GM23248 (cell line): ENCODE data around the gene CSHL1. TPM values are rescaled to one million over a fixed set of nuclear protein-coding genes. Genes with fewer than 3 reads are reported as not detected.

Experiments
- DNase-seq: peaks from one replicate; pipeline ENCODE4 v3.0.0-alpha.2; 2015
- H2AFZ ChIP-seq: fragments of 200-600 bp; sonication (generic); 2 replicates; pipeline ENCODE4 v1.6.1; 2016; ENCODE audit warnings: antibody characterized with exemption
- H3F3A ChIP-seq: fragments of 200-600 bp; sonication (generic); 2 replicates; pipeline ENCODE4 v1.6.1; 2016; ENCODE audit warnings: mild to moderate bottlenecking, antibody characterized with exemption, mixed run types; ENCODE audit not compliant: insufficient read depth
- H3K27ac ChIP-seq: fragments of 200-600 bp; sonication (generic); 2 replicates; pipeline ENCODE4 v1.5.1; 2016; ENCODE audit warnings: mild to moderate bottlenecking
- H3K27me3 ChIP-seq: fragments of 200-600 bp; sonication (generic); replicated peaks from 2 replicates; pipeline ENCODE4 v1.6.1; 2016; ENCODE audit warnings: mild to moderate bottlenecking; ENCODE audit not compliant: insufficient read depth
- H3K36me3 ChIP-seq: fragments of 200-600 bp; sonication (generic); 2 replicates; pipeline ENCODE4 v1.6.1; 2016; ENCODE audit warnings: low read depth, mild to moderate bottlenecking
- H3K4me1 ChIP-seq: fragments of 200-600 bp; sonication (generic); 2 replicates; pipeline ENCODE4 v1.6.1; 2016; ENCODE audit warnings: mild to moderate bottlenecking; ENCODE audit not compliant: insufficient read depth
- H3K4me2 ChIP-seq: fragments of 200-600 bp; sonication (generic); one replicate; pipeline ENCODE4 v1.6.1; 2016; ENCODE audit warnings: mild to moderate bottlenecking; ENCODE audit not compliant: unreplicated experiment
- H3K4me3 ChIP-seq: fragments of 200-600 bp; sonication (generic); 2 replicates; pipeline ENCODE4 v1.5.1; 2016; ENCODE audit warnings: mild to moderate bottlenecking
- H3K79me2 ChIP-seq: fragments of 200-600 bp; sonication (generic); 2 replicates; pipeline ENCODE4 v1.6.1; 2016; ENCODE audit warnings: mild to moderate bottlenecking; ENCODE audit not compliant: insufficient read depth
- H3K9ac ChIP-seq: fragments of 200-600 bp; sonication (generic); 2 replicates; pipeline ENCODE4 v1.6.1; 2016; ENCODE audit warnings: mild to moderate bottlenecking
- H3K9me2 ChIP-seq: fragments of 200-600 bp; sonication (generic); 2 replicates; pipeline ENCODE4 v1.6.1; 2016; ENCODE audit warnings: mixed run types, mild to moderate bottlenecking, moderate library complexity; ENCODE audit not compliant: insufficient read depth
- H3K9me3 ChIP-seq: fragments of 200-600 bp; sonication (generic); one replicate; pipeline ENCODE4 v1.6.1; 2017; ENCODE audit warnings: low read depth
- H4K20me1 ChIP-seq: fragments of 200-600 bp; sonication (generic); 2 replicates; pipeline ENCODE4 v1.6.0; 2016; ENCODE audit not compliant: insufficient read depth
- EZH2 ChIP-seq: fragments of 200-600 bp; sonication (generic); IDR thresholded peaks from 2 replicates; pipeline ENCODE4 v1.6.1; 2018; ENCODE audit warnings: antibody characterized with exemption, mild to moderate bottlenecking; ENCODE audit not compliant: insufficient read depth, poor library complexity, severe bottlenecking
- EZH2phosphoT487 ChIP-seq: fragments of 200-600 bp; sonication (generic); IDR thresholded peaks from 2 replicates; pipeline ENCODE4 v1.6.1; 2018; ENCODE audit warnings: antibody characterized with exemption, moderate library complexity, mild to moderate bottlenecking, low read depth; ENCODE audit not compliant: insufficient read depth
- WGBS, 2 experiments: methylation state at CpG; one replicate each; pipeline ENCODE4 v1.1.6; 2015 to 2017; ENCODE audit warnings: low lambda C conversion rate in 2 of 2, low coverage in 1 of 2; ENCODE audit errors: missing lambda C conversion rate in 2 of 2; 5-methylcytosine and 5-hydroxymethylcytosine counted together
- in situ Hi-C: fragments of 300-500 bp; cut with MboI; formaldehyde crosslinking; loops from 2 replicates; pipeline ENCODE4 v1.15.0; 2020
- polyA plus RNA-seq: library from polyadenylated mRNA; unstranded; fragments of >200 nt; fragmentation: Nextera tagmentation; extraction: Ambion mirVana; gene quantifications from 2 replicates; pipeline ENCODE4 v1.2.1, GENCODE V29; 2016
- total RNA-seq: library from RNA; depleted of rRNA; stranded (reverse); fragments of >200 nt; shearing (Covaris generic); gene quantifications from 2 replicates; pipeline ENCODE4 v1.2.3, GENCODE V29; 2014

The CSHL1 gene
- total and polyA plus RNA-seq, 2 experiments from 2014 or later, result not detected

- Histone ChIP-seq H3K79me2 (no peaks in the 10 kb centered on the region), H3K4me3 (no peak overlapping the region), H4K20me1 (no peaks in the 10 kb centered on the region), H3K4me1 (no peaks in the 10 kb centered on the region), H3F3A (no peaks in the 10 kb centered on the region), H3K9me3 (no peaks in the 10 kb centered on the region), H3K9me2 (no peaks in the 10 kb centered on the region), H3K4me2 (no peak overlapping the region), H3K36me3 (no peaks in the 10 kb centered on the region), H3K27me3 (no peaks in the 10 kb centered on the region), H3K9ac (no peak overlapping the region), H3K27ac (no peak overlapping the region), H2AFZ (no peak overlapping the region)
- no peak for DNase-seq
- TF ChIP-seq EZH2phosphoT487, result no peak
- TF ChIP-seq EZH2, result no peak
- in situ Hi-C loops, result no loop called here
- 83 to 86% methylated on average over 19 to 23 of the region's 23 CpGs for WGBS, 2 experiments
These were observed 30.7 kb upstream of the CSHL1 start for GRCh38 chr17:63941751-63942150.

- Histone ChIP-seq H3K4me1 (no peaks in the 10 kb centered on the region), H2AFZ (no peak overlapping the region), H3K9me3 (no peaks in the 10 kb centered on the region), H3K4me2 (no peak overlapping the region), H3K9me2 (no peaks in the 10 kb centered on the region), H3K36me3 (no peaks in the 10 kb centered on the region), H3K4me3 (no peak overlapping the region), H4K20me1 (no peaks in the 10 kb centered on the region), H3F3A (no peaks in the 10 kb centered on the region), H3K27ac (no peak overlapping the region), H3K79me2 (no peaks in the 10 kb centered on the region), H3K27me3 (peaks cover 2% of the 10 kb centered on the region), H3K9ac (no peak overlapping the region)
- DNase-seq, result no peak
- in situ Hi-C loops, result no loop called here
- TF ChIP-seq EZH2phosphoT487, result no peak
- WGBS, 2 experiments, result 79 to 82% methylated on average over 12 of the region's 12 CpGs
These were observed 30.1 kb upstream of the CSHL1 start for GRCh38 chr17:63941162-63941561.

DNA sequence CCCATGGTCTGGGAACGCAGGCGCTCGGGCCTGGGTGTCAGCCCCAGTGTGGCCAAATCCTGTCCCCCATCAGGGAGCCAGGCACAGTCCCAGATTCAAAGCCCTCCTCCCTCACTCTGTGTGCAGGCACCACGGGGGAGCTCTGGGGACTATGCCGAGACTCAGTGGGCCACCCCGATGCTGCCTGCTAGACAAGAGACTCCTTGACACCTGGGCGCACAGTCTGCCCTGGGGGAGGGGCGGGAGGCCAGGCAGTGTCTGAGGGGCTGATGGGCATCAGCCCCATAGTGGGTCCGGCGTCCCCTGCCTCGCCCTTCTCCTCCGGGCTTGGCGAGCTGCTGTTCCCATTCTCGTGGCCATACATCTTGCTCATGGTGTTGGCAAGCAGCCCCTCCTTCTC, 29.5 kb upstream of the CSHL1 start:
- peaks cover 8% of the 10 kb centered on the region for H3K27me3 ChIP-seq
- DNase-seq, result no peak
- H3K4me1 ChIP-seq, result no peaks in the 10 kb centered on the region
- no peaks in the 10 kb centered on the region for H3K9me2 ChIP-seq
- no peaks in the 10 kb centered on the region for H3F3A ChIP-seq
- H3K4me3 ChIP-seq, result no peak overlapping the region
- no peaks in the 10 kb centered on the region for H3K9me3 ChIP-seq
- no peaks in the 10 kb centered on the region for H3K36me3 ChIP-seq
- WGBS, 2 experiments, result 73 to 82% methylated on average over 13 to 14 of the region's 14 CpGs
- in situ Hi-C loops, result no loop called here
- H4K20me1 ChIP-seq, result no peaks in the 10 kb centered on the region
- no peaks in the 10 kb centered on the region for H3K79me2 ChIP-seq
- H3K27ac ChIP-seq, result no peak overlapping the region
- no peak overlapping the region for H3K9ac ChIP-seq
- TF ChIP-seq EZH2, result no peak
- H2AFZ ChIP-seq, result no peak overlapping the region
- H3K4me2 ChIP-seq, result no peak overlapping the region

DNA sequence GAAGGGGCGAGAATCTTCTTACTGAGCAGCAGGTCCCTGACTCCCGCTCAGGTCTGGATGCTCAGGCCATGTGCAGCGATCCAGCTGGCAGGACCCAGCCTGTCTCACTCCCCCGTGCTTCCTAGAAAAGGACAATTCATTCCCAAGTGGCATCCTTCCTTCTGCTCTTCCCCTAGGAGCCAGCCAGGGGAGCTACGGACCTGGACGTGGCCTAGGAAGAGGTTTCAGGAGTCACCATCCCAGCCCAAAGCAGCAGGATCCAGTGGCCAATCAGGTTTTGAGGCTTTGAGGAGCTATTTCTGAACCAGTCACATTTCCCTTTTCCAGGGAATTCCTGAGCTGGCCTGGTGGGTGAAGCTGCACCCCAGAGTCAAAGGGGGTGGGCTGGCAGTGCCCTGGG, 28.8 kb upstream of the CSHL1 start:
- Histone ChIP-seq H3K4me2 (no peak overlapping the region), H4K20me1 (no peaks in the 10 kb centered on the region), H3K36me3 (no peaks in the 10 kb centered on the region), H3K4me3 (no peak overlapping the region), H3K79me2 (no peaks in the 10 kb centered on the region), H3K9ac (no peak overlapping the region), H3F3A (no peaks in the 10 kb centered on the region), H3K27me3 (peaks cover 8% of the 10 kb centered on the region), H2AFZ (no peak overlapping the region), H3K9me2 (no peaks in the 10 kb centered on the region), H3K4me1 (no peaks in the 10 kb centered on the region), H3K9me3 (no peaks in the 10 kb centered on the region), H3K27ac (no peak overlapping the region)
- in situ Hi-C loops, result no loop called here
- 43 to 61% methylated on average over 6 of the region's 6 CpGs for WGBS, 2 experiments
- DNase-seq, result no peak
- TF ChIP-seq EZH2phosphoT487, result no peak
- TF ChIP-seq EZH2, result no peak

DNA sequence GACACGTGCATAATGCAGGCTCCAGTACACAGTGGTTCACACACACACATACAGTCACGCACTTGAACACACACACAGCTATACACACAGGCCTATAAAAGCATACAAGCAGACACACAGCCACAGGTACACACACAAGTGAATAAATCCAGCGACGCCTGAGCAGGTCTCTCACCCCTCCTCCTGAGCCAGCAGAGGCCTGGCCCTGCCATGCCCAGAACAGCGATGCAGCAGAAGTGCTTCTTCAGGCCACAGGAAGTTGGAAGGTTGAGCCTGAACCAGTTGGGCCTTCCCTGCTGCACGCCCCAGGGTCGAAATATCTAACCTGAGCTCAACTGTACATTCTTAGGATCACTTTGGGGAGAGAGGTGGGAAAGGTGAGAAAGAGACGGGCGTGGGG, 28.3 kb upstream of the CSHL1 start:
- Histone ChIP-seq H3K9me2 (no peaks in the 10 kb centered on the region), H3K4me1 (no peaks in the 10 kb centered on the region), H2AFZ (no peak overlapping the region), H3K4me2 (no peak overlapping the region), H3K9me3 (no peaks in the 10 kb centered on the region), H3K9ac (no peak overlapping the region), H3F3A (no peaks in the 10 kb centered on the region), H3K27me3 (peaks cover 8% of the 10 kb centered on the region), H4K20me1 (no peaks in the 10 kb centered on the region), H3K4me3 (no peak overlapping the region), H3K36me3 (no peaks in the 10 kb centered on the region), H3K79me2 (no peaks in the 10 kb centered on the region), H3K27ac (no peak overlapping the region)
- TF ChIP-seq EZH2phosphoT487, result no peak
- no peak for TF ChIP-seq EZH2
- DNase-seq, result no peak
- 79 to 85% methylated on average over 9 of the region's 9 CpGs for WGBS, 2 experiments
- in situ Hi-C loops, result no loop called here
